ENCODE measurements around the gene AP1B1.

GRCh38 chr22:29408940-29409339, 20.6 kb upstream of the AP1B1 start:
- TF ChIP-seq CTCF (IDR thresholded peaks at IDR 0.05) = no peak
- no peak for TF ChIP-seq POLR2AphosphoS5 (IDR thresholded peaks at IDR 0.05)
- TF ChIP-seq EP300 (IDR thresholded peaks at IDR 0.05) = no peak
